ENCODE measurements around the gene RYR2.

RYR2 gene

DNA sequence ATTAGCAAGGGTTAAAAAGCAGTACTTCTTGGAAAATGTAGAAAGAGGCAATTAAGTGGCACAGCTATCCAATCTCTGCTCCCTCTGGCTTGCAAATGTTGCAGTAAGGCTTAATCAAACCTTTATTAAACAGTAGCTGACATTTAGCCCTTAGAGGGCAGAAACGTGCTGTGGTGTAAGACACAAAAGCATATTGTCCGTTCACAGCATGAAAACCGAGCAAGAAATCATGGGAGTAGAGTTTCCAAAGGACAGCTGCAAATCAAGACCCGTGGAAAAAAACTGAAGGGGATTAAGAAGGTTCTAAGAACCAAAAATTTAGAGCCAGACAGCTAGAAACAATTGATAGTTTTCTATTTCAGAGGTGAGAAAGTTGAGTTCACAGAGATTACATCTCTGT, 835.6 kb downstream of the RYR2 start:
- no peaks in the 10 kb centered on the region for H3K36me3 ChIP-seq (ENCODE audit: control insufficient read depth, insufficient read depth, low read length)
- H3K27me3 ChIP-seq (ENCODE audit: control insufficient read depth, insufficient read depth, low read length), result no peaks in the 10 kb centered on the region
- no peak overlapping the region for H3K9ac ChIP-seq
- H3K79me2 ChIP-seq, result no peaks in the 10 kb centered on the region
- H3K4me1 ChIP-seq, result no peaks in the 10 kb centered on the region
- no peak overlapping the region for H3K4me2 ChIP-seq (ENCODE audit: low read length)
- H3K9me3 ChIP-seq (ENCODE audit: control insufficient read depth, low read length), result no peaks in the 10 kb centered on the region
- TF ChIP-seq, protein P1, sequence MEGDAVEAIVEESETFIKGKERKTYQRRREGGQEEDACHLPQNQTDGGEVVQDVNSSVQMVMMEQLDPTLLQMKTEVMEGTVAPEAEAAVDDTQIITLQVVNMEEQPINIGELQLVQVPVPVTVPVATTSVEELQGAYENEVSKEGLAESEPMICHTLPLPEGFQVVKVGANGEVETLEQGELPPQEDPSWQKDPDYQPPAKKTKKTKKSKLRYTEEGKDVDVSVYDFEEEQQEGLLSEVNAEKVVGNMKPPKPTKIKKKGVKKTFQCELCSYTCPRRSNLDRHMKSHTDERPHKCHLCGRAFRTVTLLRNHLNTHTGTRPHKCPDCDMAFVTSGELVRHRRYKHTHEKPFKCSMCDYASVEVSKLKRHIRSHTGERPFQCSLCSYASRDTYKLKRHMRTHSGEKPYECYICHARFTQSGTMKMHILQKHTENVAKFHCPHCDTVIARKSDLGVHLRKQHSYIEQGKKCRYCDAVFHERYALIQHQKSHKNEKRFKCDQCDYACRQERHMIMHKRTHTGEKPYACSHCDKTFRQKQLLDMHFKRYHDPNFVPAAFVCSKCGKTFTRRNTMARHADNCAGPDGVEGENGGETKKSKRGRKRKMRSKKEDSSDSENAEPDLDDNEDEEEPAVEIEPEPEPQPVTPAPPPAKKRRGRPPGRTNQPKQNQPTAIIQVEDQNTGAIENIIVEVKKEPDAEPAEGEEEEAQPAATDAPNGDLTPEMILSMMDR (IDR thresholded peaks at IDR 0.05), result no peak
- no peak overlapping the region for H2AFZ ChIP-seq
- H3K27ac ChIP-seq, result no peak overlapping the region
- H3K4me3 ChIP-seq (ENCODE audit: low read depth, low read length), result no peak overlapping the region

DNA sequence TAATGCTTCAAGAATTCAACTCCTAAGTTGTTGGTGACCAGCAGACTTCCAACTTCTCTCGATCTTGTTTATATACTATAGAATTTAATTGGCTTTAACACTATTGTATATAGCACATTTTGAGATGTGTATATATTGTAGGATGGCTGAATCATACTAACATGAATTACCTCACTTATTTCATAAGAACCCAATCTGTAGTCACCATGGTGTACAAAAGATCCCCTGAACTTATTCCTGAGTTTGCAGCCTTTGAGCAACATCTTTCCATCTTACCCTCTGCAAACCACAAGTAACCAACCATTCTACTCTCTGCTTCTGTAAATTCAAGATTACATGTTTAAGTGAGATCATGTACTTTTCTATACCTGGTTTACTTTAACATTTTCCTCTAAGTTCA, 836.4 kb downstream of the RYR2 start:
- Histone ChIP-seq H3K27me3 (ENCODE audit: control insufficient read depth, insufficient read depth, low read length) (no peaks in the 10 kb centered on the region), H3K79me2 (no peaks in the 10 kb centered on the region), H3K36me3 (ENCODE audit: control insufficient read depth, insufficient read depth, low read length) (no peaks in the 10 kb centered on the region), H3K4me3 (ENCODE audit: low read depth, low read length) (no peak overlapping the region), H3K27ac (no peak overlapping the region), H2AFZ (no peak overlapping the region), H3K4me2 (ENCODE audit: low read length) (no peak overlapping the region), H3K4me1 (no peaks in the 10 kb centered on the region), H3K9ac (no peak overlapping the region), H3K9me3 (ENCODE audit: control insufficient read depth, low read length) (no peaks in the 10 kb centered on the region)
- TF ChIP-seq, protein P1 (IDR thresholded peaks at IDR 0.05), result no peak

DNA sequence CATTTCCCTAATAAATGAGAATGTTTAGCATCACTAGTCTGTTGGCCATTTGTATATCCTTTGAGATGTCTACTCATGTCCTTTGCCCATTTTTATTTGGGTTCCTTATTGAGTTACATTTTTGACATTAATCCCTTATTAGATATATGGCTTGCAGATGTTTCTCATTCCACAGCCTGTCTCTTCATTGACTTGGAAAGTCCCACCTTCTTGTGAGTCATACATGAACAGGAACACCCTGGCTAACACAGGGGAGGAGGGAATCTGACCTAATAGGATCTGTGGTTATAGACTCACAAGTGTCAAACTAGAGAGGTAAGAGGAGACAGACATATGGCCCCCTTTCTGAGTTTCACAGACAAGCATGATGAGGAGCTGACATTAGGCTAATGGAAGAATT, 837.2 kb downstream of the RYR2 start:
- H3K36me3 ChIP-seq (ENCODE audit: control insufficient read depth, insufficient read depth, low read length), result no peaks in the 10 kb centered on the region
- no peak overlapping the region for H3K4me3 ChIP-seq (ENCODE audit: low read depth, low read length)
- H3K9ac ChIP-seq, result no peak overlapping the region
- H3K27ac ChIP-seq, result no peak overlapping the region
- H3K4me1 ChIP-seq, result no peaks in the 10 kb centered on the region
- no peaks in the 10 kb centered on the region for H3K9me3 ChIP-seq (ENCODE audit: control insufficient read depth, low read length)
- H2AFZ ChIP-seq, result no peak overlapping the region
- no peak overlapping the region for H3K4me2 ChIP-seq (ENCODE audit: low read length)
- no peaks in the 10 kb centered on the region for H3K27me3 ChIP-seq (ENCODE audit: control insufficient read depth, insufficient read depth, low read length)
- H3K79me2 ChIP-seq, result no peaks in the 10 kb centered on the region
- TF ChIP-seq, protein P1 (IDR thresholded peaks at IDR 0.05), result no peak
